ENCODE results near the gene GLB1L2.

Gene GLB1L2

DNA sequence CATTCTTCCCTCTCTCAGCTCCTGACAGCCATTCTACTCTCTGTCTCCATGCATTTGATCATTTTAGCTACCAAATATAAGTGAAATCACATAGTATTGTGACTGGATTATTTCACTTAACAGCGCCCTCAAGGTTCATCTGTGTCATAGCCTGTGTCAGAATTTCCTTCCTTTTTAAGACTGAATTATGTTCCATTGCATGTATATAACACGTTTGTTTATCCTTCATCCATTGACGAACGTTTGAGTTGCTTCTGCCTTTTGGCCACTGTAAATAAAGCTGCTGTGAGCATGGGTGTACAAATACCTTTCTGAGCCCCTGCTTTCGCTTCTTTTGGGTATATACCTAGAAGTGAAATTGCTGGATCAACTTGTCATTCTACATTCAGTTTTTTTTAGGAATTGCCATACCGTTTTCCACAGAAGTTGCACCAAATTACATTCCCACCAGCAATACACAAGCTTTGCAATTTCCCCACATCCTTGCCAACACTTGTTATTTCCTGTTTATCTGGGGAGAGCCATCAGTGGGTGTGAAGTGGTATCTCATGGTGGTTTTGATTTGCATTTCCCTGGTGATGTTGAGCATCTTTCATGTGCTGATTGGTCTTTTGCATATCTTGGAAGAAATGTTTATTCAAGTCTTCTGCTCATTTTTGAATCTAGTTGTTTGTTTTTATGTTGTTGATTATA is 17.5 kb downstream of the GLB1L2 start:
- no peak for DNase-seq (ENCODE audit: low spot score)

GRCh38 chr11:134349802-134350355 is 18.1 kb downstream of the GLB1L2 start:
- DNase-seq (ENCODE audit: low spot score) = no peak

DNA sequence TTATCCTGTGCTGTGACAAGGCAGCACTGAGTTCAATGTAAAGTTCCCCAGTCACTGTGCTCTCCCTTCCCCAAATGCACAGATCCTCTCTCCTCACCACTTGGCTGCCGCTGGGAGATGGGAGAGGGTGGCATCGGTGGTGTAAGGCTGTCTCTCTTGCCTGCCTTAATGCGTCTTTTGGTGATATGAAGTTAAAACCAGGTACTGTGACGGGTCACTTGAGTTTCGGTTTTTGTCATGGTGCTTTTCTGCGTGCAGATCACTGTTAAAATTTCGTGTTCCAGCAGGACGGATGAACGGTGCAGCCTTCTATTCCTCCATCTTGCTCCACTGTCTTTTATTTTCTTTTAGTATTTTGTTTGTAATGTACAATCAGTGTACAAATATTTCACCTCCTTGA is 18.6 kb downstream of the GLB1L2 start:
- no peak for DNase-seq (ENCODE audit: low spot score)

DNA sequence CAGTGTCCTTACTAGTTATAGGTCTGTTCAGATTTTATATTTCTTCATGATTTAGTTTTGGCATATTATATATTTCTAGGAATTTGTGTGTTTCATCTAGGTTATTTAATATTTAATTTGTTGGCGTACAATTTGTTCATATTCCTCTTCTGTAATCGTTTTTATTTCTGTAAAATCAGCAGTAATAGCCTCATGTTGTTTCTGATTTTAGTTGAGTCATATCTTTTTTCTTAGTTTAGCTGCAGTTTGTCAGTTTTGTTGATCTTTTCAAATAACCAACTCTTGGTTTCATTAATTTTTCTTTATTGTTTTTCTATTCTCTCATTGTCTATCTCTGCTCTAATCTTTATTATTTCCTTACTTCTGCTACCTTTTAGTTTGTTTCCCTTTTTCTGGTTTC is 20.3 kb downstream of the GLB1L2 start:
- no peak for DNase-seq (ENCODE audit: low spot score)

DNA sequence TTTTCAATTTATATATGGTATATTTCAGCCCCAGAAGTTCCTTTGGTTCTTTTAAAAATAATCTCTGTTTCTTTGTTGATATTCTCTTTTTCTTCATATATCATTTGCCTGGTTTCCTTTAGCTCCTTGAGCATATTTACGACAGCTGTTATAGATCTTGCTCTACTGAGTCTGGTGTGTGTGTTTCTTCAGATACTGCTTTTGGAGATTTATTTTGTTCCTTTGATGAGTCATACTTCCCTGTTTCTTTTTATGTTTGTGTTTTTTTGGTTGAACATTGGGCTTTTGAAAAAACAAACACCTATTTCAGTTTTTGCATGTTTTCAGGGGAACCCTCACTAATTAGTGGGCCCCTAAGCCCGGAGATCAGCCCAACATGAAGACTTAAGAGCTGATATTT is 23.3 kb downstream of the GLB1L2 start:
- no peak for DNase-seq (ENCODE audit: low spot score)

DNA sequence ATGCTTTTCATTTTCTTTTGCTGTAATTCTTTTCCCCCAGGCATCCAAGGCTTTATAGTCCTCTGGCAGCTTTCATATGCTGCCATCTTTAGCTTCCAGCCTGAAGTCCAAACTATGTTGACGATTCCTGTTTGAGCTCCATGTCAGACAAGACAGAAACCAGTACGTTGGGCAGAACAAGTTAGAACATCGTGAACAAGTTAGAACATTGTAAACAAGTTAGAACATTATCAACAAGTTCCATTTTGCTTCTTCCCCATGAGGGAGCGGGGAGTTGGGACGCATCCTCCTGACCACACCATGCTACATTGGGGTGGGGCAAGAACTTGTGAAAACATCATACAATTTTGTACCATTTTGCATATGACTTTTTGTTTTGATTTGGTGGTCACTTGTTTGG is 23.9 kb downstream of the GLB1L2 start:
- DNase-seq (ENCODE audit: low spot score) = no peak

DNA sequence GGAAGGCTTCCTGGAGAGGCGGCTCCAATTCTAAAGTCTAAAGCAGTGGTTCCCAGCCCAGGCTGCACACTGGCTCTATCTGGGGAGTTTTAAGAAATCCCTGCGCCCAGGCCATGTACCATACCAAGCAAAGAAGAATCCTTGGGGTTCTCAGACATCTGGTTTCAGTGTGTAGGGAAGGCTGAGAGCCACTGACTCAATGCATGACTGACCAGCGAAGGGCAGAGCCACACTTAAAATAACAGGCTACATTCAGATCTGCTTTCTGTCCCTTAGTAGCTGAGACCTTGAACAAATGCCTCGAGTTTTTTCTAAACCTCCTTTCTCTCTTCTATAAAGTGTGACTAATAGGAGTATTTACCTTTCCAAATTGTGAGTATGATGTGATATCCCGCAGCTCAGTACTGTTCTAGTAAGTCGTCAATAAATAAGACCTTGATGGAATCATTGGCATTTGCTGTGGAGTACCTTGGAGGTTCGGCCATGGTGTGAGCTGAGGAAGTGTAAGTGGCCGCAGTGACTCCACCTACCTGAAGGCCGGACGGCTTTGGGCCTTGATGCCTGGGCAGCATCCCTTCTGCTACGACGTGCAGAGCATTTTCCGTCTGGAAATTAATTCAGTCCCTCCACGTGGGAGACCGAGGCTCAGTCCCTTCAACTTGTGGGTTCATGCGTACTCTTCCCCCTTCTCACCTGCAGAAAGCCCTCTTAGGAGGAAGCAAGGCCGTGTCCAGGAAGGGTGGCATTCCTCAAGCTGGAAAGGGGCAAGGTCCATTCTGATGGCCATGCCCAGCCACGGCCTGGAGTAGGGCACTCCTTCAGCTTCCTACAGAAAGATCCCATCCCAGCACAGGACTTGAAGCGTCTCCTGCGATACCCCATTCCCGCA is 25.1 kb downstream of the GLB1L2 start:
- no peak for DNase-seq (ENCODE audit: low spot score)

- DNase-seq (ENCODE audit: low spot score) = no peak
Observed at GRCh38 chr11:134357545-134357839, 25.7 kb downstream of the GLB1L2 start.

DNA sequence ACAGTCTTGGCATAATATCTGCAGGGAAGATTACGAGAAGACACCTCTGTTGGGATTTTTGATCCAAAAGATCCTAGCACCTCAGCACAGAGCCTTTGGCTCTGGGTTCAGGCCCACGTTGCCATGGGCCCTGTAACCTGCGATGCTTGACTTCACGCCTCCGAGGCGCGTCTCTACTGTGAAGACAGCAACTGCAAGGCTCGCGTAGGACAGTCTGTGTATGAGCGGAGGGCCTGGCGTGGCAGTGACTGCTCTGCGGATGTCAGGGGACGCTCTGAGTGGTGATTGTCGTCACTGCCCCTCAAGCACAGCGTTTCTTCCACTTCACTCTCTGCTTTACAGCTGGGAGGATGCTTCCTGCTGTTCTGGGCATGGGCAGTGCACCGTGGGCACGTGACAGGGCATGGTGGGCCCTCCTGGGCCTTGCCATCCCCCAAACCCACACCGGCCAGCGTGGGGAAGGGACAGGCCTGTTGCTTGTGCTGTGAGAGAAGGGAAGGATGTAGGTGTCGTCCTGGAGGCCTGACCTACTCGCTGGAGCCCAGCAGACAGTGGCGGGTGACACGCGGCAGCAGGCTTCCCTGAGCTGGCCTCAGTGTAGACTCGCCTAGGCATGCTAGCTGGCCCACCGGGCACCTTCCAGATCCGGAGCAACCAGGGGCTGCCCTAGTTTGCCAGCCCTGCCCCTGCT is 26.5 kb downstream of the GLB1L2 start:
- no peak for DNase-seq (ENCODE audit: low spot score)

DNA sequence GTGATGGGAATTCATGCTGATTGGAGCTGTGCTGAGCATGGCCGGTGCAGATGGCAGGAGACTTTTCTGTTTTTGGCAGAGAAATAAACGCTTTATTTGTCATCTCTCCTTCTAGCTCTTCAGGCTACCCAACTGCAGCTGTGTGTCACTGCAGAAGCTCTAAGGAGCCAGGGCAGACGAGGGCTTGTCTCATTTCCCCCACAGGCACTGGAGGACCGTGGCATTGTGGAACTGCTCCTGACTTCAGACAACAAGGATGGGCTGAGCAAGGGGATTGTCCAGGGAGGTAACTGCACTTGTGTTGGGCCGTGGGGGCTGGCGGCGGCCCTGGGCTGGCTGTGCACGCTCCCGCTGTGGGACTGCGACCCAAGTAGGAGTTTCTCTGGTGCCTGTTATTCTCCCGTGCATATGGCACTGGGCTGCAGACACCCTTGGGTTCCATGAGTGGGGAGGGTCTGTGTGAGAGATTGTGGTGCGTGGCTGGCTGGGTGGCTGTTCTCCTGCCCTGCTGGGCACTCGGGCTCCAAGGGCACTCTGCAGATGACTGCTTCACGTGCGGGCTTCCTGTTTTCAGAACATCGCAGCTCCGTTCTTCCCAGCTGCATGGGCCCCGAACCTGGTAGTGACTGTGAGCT is 27.2 kb downstream of the GLB1L2 start:
- no peak for DNase-seq (ENCODE audit: low spot score)

DNA sequence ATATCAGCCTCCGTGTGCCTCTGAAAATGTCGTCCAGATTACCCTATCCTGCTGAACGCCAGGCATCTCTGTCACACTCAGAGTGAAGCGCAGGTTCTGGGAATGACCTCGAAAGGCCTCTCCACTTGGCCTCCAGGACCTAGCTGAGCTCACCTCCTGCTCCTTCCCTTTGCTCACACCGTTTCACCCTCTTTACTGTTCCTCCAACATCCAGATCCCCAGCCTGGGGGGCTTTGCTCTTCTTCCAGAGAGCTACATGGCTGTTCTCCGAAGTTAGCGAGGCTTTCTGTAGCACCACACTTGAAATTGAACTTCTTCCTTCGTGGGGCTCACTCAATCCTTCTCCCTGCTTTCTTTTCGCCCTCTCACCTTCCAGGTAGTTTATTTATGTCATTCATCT is 27.9 kb downstream of the GLB1L2 start:
- DNase-seq (ENCODE audit: low spot score) = no peak

- no peak for DNase-seq (ENCODE audit: low spot score)
Observed at GRCh38 chr11:134360050-134360835, 28.5 kb downstream of the GLB1L2 start.

DNA sequence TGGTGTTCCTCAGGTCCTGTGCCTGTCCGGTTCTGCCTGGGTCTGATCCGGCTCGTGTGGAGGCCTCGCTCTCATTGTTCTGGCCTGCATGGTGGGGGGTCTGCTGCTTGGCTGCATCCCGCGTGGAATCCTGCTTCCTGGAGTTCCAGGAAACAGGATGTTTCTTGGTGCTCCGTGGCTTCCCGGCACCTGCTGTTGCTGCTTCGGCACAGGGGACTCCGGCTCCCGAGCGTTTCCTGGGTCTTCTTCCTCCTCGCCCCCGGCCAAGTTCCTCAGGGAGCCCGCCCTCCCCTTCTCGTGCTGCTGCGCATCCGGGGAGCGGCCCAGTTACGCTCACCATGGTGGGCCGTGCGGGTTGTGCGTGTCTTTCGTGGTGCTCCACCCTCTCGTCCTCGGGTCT is 29.9 kb downstream of the GLB1L2 start:
- no peak for DNase-seq (ENCODE audit: low spot score)

DNA sequence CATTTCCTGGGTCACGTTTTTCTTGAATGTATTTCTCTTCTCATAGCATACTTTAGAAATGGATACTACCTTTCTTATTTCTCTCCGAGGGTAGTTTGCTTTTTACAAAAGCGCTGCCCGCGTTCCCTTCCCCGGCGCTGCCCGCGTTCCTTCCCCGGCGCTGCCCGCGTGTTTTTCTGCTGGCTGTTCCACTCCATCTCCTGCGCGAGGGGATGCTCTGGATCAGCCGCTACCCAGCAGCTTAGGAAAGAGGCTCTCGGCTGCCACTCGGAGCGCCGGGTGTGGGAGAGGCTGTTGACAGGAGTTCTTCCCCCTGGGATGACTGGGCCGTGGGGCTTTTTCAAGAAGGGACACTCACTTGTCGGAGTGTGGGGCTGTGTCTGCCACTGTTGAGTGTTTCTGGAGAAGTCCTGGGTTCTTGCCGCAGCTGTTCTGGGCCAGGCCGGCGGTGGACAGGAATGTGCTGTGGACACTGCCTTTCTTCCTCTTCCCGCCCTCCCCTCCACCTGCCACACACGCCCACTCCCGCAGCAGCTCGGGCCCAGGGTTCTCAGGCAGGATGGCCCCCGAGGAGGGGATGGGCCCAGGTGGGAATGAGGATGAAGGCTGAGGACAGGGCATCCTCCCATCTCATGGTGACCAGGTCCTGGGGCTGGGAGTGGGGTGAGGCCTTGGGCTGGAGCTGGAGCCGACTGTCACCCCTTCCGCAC is 30.6 kb downstream of the GLB1L2 start:
- no peak for DNase-seq (ENCODE audit: low spot score)

DNA sequence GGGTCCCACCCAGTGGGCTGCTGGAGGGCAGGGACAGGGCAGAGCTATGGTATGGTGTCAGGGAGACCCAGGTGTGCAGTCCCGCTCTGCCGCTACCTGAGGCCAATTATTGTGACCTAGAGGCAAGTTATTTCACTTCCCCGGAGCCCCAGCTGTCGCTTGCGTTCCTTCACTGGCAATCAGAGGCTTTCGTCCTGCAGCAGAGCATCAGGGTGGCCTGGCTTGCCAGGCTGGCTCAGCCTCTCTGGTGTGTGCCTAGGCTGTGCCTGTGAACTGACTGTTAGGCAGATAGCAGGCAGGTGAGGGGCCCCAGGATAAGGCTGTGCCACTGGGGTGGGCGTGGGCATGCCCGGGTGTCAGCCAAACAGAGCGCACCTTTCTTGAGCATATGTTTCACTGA is 31.4 kb downstream of the GLB1L2 start:
- no peak for DNase-seq (ENCODE audit: low spot score)

- no peak for DNase-seq (ENCODE audit: low spot score)
Observed at GRCh38 chr11:134363592-134363991, 31.8 kb downstream of the GLB1L2 start.

- no peak for DNase-seq (ENCODE audit: low spot score)
Observed at GRCh38 chr11:134364261-134364660, 32.5 kb downstream of the GLB1L2 start.

DNA sequence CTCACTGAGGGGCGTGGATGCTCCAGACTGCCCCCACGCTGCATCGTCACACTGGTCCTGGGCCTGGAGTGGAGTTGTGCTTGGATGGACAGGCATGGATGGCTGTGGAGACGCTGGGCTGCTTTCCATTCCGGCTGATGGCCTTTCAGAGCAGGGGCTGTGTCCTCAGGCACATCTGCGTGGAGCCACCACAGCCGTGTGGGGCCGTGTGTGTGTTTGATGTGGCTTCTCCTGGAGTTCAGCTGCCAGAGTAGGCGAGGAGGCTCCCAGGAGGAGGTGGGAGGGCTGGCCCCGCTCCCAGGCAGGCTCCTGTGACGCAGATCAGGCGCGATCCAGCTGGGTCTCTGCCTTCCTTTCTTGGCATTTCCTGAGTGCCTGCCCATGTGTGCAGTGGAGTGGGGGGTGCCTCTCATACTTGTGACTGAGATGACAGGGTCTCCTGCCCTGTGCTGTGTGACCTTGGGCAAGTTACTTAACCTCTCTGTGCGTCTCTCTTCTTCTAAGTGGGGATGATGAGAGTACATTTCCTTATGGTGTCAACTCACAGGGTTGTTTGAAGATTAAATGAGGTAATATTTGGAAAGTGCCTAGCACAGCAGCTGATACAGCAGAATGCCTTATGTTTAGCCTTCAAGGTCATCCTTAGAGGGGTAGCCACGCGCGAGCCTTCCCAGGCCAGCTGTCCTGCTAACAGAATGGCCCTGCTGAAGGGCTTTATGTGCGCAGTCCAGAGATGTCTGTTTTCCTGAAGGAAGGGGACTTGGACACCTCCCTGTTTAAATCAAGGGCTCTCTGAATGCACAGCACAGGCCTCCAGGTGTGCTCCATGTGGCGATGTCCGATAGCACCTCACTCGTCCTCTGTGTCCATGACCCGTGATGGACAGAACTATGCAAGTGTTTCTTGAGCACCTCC is 33.5 kb downstream of the GLB1L2 start:
- no peak for DNase-seq (ENCODE audit: low spot score)

GRCh38 chr11:134366254-134366653 is 34.5 kb downstream of the GLB1L2 start:
- DNase-seq (ENCODE audit: low spot score) = no peak

DNA sequence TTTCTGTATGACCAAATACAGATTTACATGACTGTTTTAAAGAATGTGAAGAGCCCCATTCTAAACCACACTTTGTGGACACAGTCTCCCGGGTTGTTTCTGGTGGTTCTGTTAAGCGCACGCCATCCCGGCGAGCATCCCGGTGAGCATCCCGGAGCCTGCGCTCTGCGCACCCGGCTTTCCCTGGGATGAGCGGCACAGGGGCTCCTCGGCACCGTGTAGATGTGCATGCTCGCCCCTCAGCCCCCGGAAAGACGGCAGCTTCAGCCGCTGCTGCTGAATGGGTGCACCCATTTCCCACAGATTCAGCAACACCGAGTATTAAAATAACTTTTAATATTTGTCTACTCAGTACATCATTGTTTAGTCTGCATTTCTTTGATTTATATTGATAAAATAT is 36.0 kb downstream of the GLB1L2 start:
- DNase-seq (ENCODE audit: low spot score) = no peak
